Neural progenitor cell (in vitro differentiated cells): ENCODE results near the gene AMOTL2. TPM values are rescaled to one million over a fixed set of nuclear protein-coding genes. Genes with fewer than 3 reads are reported as not detected.

Source experiments
- DNase-seq: peaks from one replicate; pipeline ENCODE4 v3.0.0-alpha.2; 2016; ENCODE audit warnings: low spot score
- H2AFZ ChIP-seq: fragments of 200-600 bp; sonication (generic); replicated peaks from 2 replicates; pipeline ENCODE4 v1.6.1; 2016; ENCODE audit warnings: antibody characterized with exemption
- H3F3A ChIP-seq: fragments of 200-600 bp; sonication (generic); 2 replicates; pipeline ENCODE4 v1.6.1; 2016; ENCODE audit warnings: antibody characterized with exemption, low read depth
- H3K27ac ChIP-seq: fragments of 200-600 bp; sonication (generic); 2 replicates; pipeline ENCODE4 v1.5.1; 2016; ENCODE audit warnings: mild to moderate bottlenecking
- H3K27me3 ChIP-seq: fragments of 200-600 bp; sonication (generic); 2 replicates; pipeline ENCODE4 v1.6.1; 2016; ENCODE audit warnings: mild to moderate bottlenecking, moderate library complexity
- H3K36me3 ChIP-seq: fragments of 200-600 bp; sonication (generic); 2 replicates; pipeline ENCODE4 v1.5.1; 2016
- H3K4me1 ChIP-seq: fragments of 200-600 bp; sonication (generic); 2 replicates; pipeline ENCODE4 v1.6.1; 2016; ENCODE audit warnings: mixed run types
- H3K4me2 ChIP-seq: fragments of 200-600 bp; sonication (generic); 2 replicates; pipeline ENCODE4 v1.6.1; 2016
- H3K4me3 ChIP-seq: fragments of 200-600 bp; sonication (generic); 2 replicates; pipeline ENCODE4 v1.5.1; 2016
- H3K79me2 ChIP-seq: fragments of 200-600 bp; sonication (generic); 2 replicates; pipeline ENCODE4 v1.6.1; 2016; ENCODE audit warnings: low read depth
- H3K9ac ChIP-seq: fragments of 200-600 bp; sonication (generic); 2 replicates; pipeline ENCODE4 v1.6.1; 2016
- H3K9me3 ChIP-seq: fragments of 200-600 bp; sonication (generic); 2 replicates; pipeline ENCODE4 v1.5.1; 2016; ENCODE audit warnings: low read depth
- H4K20me1 ChIP-seq: fragments of 200-600 bp; sonication (generic); 2 replicates; pipeline ENCODE4 v1.6.1; 2016; ENCODE audit warnings: low read depth
- H3K27ac Mint-ChIP-seq: 3 replicates; pipeline ENCODE4 v1.8.0; 2021; ENCODE audit warnings: mixed read lengths
- H3K27me3 Mint-ChIP-seq: 2 replicates; pipeline ENCODE4 v1.8.0; 2022; ENCODE audit warnings: low read depth, mild to moderate bottlenecking, inconsistent platforms, moderate library complexity, mixed read lengths; ENCODE audit not compliant: insufficient read depth
- H3K36me3 Mint-ChIP-seq: 3 replicates; pipeline ENCODE4 v1.8.0; 2021; ENCODE audit warnings: mixed read lengths
- H3K4me1 Mint-ChIP-seq: 3 replicates; pipeline ENCODE4 v1.8.0; 2021; ENCODE audit warnings: mixed read lengths
- H3K4me3 Mint-ChIP-seq: 3 replicates; pipeline ENCODE4 v1.8.0; 2021; ENCODE audit warnings: mild to moderate bottlenecking, moderate library complexity, mixed read lengths
- H3K9me3 Mint-ChIP-seq: 3 replicates; pipeline ENCODE4 v1.8.0; 2020; ENCODE audit warnings: mixed read lengths
- EZH2 ChIP-seq: fragments of 200-600 bp; sonication (generic); IDR thresholded peaks from 2 replicates; pipeline ENCODE4 v1.6.1; 2017; ENCODE audit warnings: antibody characterized with exemption, mild to moderate bottlenecking, moderate library complexity
- EZH2phosphoT487 ChIP-seq: fragments of 200-600 bp; sonication (generic); IDR thresholded peaks from 2 replicates; pipeline ENCODE4 v1.6.1; 2017; ENCODE audit warnings: antibody characterized with exemption
- total RNA-seq: library from RNA; depleted of rRNA; stranded (reverse); fragments of >200 nt; gene quantifications from 2 replicates; pipeline ENCODE4 v1.2.3, GENCODE V29; 2015; ENCODE audit warnings: low replicate concordance
- TF ChIP-seq, protein P1 (sequence below): fragments of 200-600 bp; sonication (generic); IDR thresholded peaks from 2 replicates; pipeline ENCODE4 v1.5.1; 2017; ENCODE audit warnings: antibody characterized with exemption, mild to moderate bottlenecking

Gene AMOTL2
- total RNA-seq, 1 donor from 2014 or later, result 62.9 TPM

DNA sequence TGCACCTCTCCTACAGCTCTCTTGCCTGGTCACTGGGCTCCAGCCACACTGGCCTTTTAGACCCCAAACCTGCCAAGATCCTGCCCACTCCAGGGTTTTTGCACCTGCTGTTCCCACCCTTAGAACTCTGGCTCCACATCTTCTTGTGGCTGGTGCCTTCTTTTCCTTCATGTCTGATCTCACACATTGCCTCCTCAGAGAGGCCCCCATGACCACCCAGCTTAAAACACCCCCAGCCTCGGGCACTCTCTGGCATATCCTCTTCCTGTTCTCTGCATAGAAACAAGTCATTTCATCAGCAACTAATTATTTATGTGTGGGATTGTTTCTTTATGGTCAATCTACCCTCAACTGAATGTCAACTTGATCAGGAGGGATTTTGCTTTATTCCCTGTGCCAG lies 14.0 kb upstream of the AMOTL2 start:
- TF ChIP-seq, protein P1, sequence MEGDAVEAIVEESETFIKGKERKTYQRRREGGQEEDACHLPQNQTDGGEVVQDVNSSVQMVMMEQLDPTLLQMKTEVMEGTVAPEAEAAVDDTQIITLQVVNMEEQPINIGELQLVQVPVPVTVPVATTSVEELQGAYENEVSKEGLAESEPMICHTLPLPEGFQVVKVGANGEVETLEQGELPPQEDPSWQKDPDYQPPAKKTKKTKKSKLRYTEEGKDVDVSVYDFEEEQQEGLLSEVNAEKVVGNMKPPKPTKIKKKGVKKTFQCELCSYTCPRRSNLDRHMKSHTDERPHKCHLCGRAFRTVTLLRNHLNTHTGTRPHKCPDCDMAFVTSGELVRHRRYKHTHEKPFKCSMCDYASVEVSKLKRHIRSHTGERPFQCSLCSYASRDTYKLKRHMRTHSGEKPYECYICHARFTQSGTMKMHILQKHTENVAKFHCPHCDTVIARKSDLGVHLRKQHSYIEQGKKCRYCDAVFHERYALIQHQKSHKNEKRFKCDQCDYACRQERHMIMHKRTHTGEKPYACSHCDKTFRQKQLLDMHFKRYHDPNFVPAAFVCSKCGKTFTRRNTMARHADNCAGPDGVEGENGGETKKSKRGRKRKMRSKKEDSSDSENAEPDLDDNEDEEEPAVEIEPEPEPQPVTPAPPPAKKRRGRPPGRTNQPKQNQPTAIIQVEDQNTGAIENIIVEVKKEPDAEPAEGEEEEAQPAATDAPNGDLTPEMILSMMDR, result no peak
- no peak overlapping the region for H3K27ac Mint-ChIP-seq
- H3K4me3 ChIP-seq, result no peak overlapping the region
- H3K4me3 Mint-ChIP-seq, result no peak overlapping the region
- peaks cover 11% of the 10 kb centered on the region for H3K9me3 Mint-ChIP-seq
- H3K27ac ChIP-seq, result no peak overlapping the region
- peaks cover 4% of the 10 kb centered on the region for H3K27me3 Mint-ChIP-seq
- H3F3A ChIP-seq, result no peaks in the 10 kb centered on the region
- H3K36me3 ChIP-seq, result no peaks in the 10 kb centered on the region
- no peak overlapping the region for H3K9ac ChIP-seq
- H3K36me3 Mint-ChIP-seq, result no peaks in the 10 kb centered on the region
- H4K20me1 ChIP-seq, result no peaks in the 10 kb centered on the region
- H3K79me2 ChIP-seq, result no peaks in the 10 kb centered on the region
- H2AFZ ChIP-seq, result no peak overlapping the region
- H3K4me1 Mint-ChIP-seq, result no peaks in the 10 kb centered on the region
- H3K4me2 ChIP-seq, result no peak overlapping the region
- no peak for DNase-seq
- peaks cover 8% of the 10 kb centered on the region for H3K4me1 ChIP-seq
- H3K27me3 ChIP-seq, result peaks cover 9% of the 10 kb centered on the region
- H3K9me3 ChIP-seq, result no peaks in the 10 kb centered on the region

DNA sequence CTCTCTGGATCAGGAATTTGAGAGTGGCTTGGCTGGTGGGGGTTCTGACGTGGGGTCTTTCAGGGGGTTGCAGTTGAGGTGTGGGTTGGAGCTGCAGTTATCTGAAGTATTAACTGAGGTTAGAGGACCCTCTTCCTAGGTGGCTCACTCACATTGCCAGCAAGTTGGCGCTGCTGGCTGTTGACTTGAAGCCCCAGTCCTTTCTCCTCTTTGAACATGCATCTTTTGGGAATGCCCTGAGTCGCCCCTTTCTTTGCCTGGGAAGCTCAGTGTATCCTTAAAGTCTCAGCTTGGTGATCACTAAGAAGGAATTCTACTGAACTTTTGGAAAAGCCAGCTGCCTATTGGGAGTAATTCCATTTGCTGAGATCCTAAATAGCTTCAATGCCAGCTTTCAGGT lies 13.0 kb upstream of the AMOTL2 start:
- DNase-seq, result no peak

DNA sequence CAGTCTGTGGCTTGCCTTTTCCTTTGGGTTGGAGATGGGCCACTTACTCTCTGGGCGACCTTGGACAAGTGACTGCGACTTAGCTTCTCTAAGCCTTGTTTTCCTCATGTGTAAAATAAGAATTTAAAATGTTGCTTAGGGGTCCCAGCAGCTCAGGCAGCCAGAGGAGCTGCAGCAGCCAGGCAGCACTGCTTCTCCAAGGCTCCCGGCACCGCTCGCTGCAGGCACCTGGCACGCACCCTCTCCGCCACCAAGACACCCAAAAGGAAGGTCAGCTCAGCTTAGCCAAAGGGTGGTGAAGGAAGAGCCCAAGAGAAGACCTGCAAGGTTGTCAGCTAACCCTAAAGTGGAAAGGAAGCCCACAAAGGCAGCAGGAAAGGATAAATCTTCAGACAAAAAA lies 10.7 kb upstream of the AMOTL2 start:
- peaks cover 15% of the 10 kb centered on the region for H3K27me3 ChIP-seq
- H3K4me1 Mint-ChIP-seq, result no peaks in the 10 kb centered on the region
- peaks cover 16% of the 10 kb centered on the region for H3K4me1 ChIP-seq
- peaks cover 4% of the 10 kb centered on the region for H3K27me3 Mint-ChIP-seq
- no peak overlapping the region for H2AFZ ChIP-seq
- H3K79me2 ChIP-seq, result no peaks in the 10 kb centered on the region
- H3K4me2 ChIP-seq, result no peak overlapping the region
- DNase-seq, result no peak
- H3K9me3 ChIP-seq, result no peaks in the 10 kb centered on the region
- no peaks in the 10 kb centered on the region for H4K20me1 ChIP-seq
- peaks cover 3% of the 10 kb centered on the region for H3K9me3 Mint-ChIP-seq
- no peak for TF ChIP-seq EZH2phosphoT487
- no peak for TF ChIP-seq EZH2
- TF ChIP-seq, protein P1, result no peak
- no peak overlapping the region for H3K27ac Mint-ChIP-seq
- H3K4me3 Mint-ChIP-seq, result no peak overlapping the region
- H3K4me3 ChIP-seq, result no peak overlapping the region
- H3K9ac ChIP-seq, result no peak overlapping the region
- no peaks in the 10 kb centered on the region for H3K36me3 Mint-ChIP-seq
- no peaks in the 10 kb centered on the region for H3F3A ChIP-seq
- no peaks in the 10 kb centered on the region for H3K36me3 ChIP-seq
- no peak overlapping the region for H3K27ac ChIP-seq

More for the DNA sequence above, 13.0 kb upstream of the AMOTL2 start:
- H3K27me3 ChIP-seq, result peaks cover 9% of the 10 kb centered on the region
- no peaks in the 10 kb centered on the region for H3K9me3 ChIP-seq
- no peaks in the 10 kb centered on the region for H3K36me3 ChIP-seq
- H3K27ac ChIP-seq, result no peak overlapping the region
- H3F3A ChIP-seq, result no peaks in the 10 kb centered on the region
- H3K4me3 Mint-ChIP-seq, result no peak overlapping the region
- peaks cover 8% of the 10 kb centered on the region for H3K4me1 ChIP-seq
- peaks cover 11% of the 10 kb centered on the region for H3K9me3 Mint-ChIP-seq
- H3K9ac ChIP-seq, result no peak overlapping the region
- H3K4me2 ChIP-seq, result no peak overlapping the region
- H3K4me3 ChIP-seq, result no peak overlapping the region
- TF ChIP-seq, protein P1, result no peak
- TF ChIP-seq EZH2phosphoT487, result no peak
- TF ChIP-seq EZH2, result no peak
- H3K27ac Mint-ChIP-seq, result no peak overlapping the region
- H2AFZ ChIP-seq, result no peak overlapping the region
- H3K27me3 Mint-ChIP-seq, result peaks cover 4% of the 10 kb centered on the region
- no peaks in the 10 kb centered on the region for H3K36me3 Mint-ChIP-seq
- no peaks in the 10 kb centered on the region for H4K20me1 ChIP-seq
- H3K4me1 Mint-ChIP-seq, result no peaks in the 10 kb centered on the region
- no peaks in the 10 kb centered on the region for H3K79me2 ChIP-seq
